HG02870 (cell line): Measurements from ENCODE around the gene DRGX.

Experiments
- ATAC-seq: cut with Tn5 transposase; IDR thresholded peaks from one replicate; pipeline ENCODE4 v1.9.1; 2021; ENCODE audit warnings: mild to moderate bottlenecking, moderate library complexity; ENCODE audit not compliant: unreplicated experiment

The DRGX gene

DNA sequence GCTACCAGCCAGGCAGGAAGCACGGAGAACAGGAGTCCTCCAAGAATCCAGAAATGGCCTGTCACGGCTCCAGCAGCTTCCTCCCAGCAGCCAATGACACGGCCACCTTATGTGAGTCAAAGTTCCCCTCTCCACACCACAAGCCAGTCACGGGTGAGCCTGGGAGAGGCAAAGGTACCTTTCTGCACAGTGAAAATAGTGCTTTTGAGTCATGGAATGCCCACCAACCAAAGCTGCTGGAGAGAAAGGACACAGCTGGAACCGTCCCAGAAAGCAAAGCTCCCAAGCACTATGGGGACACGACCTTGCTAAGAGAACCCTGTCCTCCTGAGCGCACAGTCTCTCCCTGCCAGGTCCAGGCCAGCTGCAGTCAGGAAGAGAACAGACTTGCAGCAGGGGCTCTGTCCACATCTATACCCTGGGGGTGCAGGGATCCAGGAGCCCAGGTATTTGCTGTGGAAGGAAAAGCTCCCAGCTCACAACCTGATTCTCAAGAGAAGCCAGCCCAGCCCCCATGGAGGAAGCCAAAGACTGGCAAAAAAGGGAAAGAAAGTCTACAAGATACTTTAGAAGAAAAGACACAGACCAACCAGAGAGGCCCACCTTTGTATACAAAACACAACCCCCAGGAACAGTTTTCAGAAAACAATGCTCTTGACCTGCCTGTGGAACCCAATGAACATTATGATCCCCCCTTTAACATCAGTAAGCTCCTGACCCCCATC is 72.6 kb downstream of the DRGX start:
- ATAC-seq: no peak

DNA sequence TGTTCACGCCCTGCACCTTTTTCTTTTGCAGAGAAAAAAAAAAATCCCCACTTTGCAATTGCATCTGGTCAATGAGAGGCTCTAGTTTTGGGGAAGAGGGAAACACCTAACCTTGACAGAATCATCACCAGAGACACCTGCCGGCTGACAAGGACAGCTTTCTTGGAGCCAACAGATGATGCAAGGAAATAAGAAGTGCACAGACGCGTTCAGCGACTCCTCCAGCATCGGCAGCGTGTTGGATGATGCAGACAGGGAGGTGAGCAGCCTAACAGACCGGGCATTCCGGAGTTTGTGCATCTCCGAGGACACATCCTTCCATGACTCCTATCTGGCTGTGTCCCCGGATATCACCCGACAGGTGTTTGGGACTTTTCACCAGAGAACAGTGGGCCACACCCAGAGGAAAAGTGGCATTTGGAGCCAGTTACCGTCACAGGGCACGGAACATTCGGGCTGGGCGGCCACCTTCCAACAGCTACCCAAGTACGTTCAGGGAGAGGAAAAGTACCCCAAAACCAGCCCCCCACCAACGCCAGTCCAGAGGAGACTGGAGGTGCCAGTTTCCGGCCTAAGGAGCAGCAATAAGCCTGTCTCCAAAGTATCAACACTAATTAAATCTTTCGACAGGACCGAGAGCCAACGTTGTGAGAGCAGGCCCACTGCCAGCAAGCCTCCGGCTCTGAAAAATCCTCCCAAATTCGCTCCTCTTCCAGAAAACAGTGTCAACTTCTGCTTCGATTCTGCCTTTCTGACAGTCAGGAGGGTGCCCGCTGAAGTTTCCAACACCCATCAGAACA is 73.3 kb downstream of the DRGX start:
- ATAC-seq: no peak

DNA sequence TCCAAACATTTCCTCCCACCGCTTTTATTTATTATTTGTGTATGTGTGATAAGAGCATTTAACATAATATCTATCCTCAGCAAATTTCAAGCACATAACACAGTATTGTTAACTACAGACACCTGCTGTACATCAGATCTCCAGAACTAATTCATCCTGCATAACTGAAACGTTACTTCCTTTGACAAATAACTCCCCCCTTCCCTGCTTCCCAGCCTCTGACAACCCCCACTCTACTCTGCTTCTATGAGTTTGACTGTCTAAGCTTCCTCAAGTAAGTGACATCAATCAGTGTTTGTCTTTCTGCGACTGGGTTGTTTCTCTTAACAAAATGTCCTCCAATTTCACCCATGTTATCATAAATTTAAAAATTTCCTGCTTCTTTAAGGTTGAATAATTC is 74.9 kb downstream of the DRGX start:
- no peak for ATAC-seq

DNA sequence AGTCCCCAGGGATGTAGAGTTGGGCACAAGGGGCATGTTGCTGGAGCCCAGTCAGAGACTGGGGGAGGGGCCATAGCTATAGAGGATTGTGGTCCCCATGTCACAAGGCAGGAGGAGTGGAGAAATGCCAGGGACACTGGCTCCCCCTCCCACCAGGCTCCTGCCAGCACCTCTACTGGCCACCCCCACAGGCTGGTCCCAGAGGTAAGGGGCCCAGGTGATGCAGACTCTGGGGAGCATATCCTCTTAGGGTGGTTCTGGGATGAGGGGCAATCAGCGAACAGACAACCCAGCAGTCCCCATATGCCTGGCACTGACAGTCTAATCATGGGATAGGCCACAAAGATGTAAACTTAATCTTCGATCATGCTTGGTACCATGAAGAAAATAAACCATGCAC is 75.7 kb downstream of the DRGX start:
- no peak for ATAC-seq

DNA sequence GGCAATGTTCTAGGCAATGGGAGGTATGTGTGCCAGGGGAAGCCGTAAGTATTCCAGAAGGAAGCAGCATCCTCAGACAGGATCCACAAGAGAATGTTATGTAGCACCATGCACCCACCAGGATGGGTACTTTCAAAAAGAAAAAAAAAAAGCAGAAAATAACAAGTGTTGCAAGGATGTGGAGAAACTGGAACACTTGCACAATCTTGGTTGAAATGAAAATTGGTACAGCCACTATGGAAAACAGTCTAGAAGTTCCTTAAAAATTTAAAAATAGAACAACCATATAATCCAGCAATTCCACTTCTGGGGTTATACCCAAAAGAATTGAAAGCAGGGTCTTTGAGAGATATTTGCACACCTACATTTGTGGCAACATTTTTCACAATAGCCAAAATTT is 76.7 kb downstream of the DRGX start:
- no peak for ATAC-seq

DNA sequence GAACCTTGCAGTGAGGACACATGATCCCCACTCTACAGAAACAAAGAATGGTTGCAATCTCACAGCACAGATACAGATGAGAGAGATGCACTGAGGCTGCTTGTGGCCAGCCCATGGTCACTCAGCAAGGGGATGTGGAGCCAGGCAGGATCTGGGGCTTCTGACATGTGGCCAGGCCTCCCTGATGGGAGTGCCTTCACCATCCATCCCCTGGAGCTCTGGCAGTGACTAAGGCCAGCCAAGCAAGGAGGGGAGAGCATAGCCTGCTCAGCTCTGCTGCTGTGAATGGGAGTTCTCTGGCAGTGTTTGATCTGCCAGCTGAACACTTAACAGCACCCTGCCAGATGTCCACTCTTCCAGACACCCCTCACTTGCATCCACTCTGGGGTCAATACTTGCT is 77.1 kb downstream of the DRGX start:
- no peak for ATAC-seq

DNA sequence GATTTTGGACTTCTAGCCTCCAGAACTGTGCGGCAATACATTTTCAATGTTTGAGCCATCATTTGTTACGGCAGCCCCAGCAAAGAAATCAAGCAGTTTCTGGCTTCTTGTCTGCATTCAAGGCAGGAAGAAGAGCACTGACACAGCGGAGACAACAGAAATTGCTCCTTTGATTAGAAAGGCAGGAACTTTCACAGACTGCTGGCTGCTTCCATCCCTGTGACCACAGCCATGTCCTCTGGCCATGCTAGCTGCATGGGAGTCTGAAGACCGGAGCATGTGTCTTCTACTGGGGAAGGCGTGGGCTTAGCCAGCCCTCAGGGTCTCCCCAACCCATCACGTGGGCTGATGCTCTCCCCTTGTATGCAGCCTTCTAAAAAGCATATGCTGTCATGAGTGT is 77.9 kb downstream of the DRGX start:
- ATAC-seq: no peak

DNA sequence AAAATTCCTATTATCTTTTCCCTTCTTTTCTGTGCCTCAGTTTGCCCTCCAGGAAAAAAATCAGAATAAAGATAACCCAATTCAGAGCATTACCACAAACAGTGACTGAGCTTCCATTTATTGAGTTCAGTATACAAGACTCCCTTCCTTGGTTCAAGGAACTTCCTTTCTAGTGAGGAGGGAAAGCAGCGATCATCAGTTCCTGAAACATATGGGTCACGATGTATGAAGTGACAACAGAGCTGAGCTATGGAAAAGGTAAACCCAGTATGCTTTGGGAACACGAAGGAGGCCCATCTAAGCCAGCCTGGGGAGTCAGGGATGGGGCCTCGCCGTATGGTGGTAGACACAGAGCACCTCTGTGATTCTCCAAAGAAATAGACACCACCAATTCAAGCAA is 81.1 kb downstream of the DRGX start:
- no peak for ATAC-seq
